ENCODE data around the gene ZNF778.

The ZNF778 gene

DNA sequence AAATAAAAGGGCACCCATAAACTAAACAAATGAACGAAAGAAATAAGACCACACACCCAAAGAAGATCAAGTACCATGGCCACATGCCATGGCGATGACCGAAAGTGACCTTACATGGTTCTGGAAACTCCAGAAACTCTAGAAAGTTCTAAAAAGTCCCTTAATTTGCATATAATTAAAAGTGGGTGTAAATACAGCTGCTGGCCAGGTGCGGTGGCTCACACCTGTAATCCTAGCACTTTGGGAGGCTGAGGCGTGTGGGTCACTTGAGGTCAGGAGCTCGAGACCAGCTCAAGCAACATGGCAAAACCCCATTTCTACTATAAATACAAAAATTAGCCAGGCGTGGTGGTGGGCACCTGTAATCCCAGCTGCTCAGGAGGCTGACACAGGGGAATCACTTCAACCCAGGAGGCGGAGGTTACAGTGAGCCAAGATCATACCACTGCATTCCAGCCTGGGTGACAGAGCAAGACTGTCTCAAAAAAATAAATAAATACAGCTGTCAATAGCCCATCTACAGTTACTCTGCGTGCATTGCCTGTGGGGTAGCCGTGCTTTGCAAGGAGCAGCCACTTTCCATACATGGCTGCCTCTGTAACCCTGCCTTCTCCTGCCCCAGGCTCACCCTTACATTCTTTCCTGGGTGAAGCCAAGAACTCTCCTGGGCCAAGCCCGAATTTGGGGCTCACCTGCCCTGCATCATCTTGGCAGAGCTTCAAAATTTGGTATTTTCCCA, 7.2 kb upstream of the ZNF778 start:
- no peaks in the 10 kb centered on the region for H3K27me3 ChIP-seq (ENCODE audit: insufficient read depth, poor library complexity, severe bottlenecking)
- no peak for DNase-seq (ENCODE audit: low read depth in 1 of 2, low spot score in 1 of 2)
- TF ChIP-seq, protein P1, sequence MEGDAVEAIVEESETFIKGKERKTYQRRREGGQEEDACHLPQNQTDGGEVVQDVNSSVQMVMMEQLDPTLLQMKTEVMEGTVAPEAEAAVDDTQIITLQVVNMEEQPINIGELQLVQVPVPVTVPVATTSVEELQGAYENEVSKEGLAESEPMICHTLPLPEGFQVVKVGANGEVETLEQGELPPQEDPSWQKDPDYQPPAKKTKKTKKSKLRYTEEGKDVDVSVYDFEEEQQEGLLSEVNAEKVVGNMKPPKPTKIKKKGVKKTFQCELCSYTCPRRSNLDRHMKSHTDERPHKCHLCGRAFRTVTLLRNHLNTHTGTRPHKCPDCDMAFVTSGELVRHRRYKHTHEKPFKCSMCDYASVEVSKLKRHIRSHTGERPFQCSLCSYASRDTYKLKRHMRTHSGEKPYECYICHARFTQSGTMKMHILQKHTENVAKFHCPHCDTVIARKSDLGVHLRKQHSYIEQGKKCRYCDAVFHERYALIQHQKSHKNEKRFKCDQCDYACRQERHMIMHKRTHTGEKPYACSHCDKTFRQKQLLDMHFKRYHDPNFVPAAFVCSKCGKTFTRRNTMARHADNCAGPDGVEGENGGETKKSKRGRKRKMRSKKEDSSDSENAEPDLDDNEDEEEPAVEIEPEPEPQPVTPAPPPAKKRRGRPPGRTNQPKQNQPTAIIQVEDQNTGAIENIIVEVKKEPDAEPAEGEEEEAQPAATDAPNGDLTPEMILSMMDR (IDR thresholded peaks at IDR 0.05; ENCODE audit: insufficient read depth, low read length), result no peak
- TF ChIP-seq, protein P2, sequence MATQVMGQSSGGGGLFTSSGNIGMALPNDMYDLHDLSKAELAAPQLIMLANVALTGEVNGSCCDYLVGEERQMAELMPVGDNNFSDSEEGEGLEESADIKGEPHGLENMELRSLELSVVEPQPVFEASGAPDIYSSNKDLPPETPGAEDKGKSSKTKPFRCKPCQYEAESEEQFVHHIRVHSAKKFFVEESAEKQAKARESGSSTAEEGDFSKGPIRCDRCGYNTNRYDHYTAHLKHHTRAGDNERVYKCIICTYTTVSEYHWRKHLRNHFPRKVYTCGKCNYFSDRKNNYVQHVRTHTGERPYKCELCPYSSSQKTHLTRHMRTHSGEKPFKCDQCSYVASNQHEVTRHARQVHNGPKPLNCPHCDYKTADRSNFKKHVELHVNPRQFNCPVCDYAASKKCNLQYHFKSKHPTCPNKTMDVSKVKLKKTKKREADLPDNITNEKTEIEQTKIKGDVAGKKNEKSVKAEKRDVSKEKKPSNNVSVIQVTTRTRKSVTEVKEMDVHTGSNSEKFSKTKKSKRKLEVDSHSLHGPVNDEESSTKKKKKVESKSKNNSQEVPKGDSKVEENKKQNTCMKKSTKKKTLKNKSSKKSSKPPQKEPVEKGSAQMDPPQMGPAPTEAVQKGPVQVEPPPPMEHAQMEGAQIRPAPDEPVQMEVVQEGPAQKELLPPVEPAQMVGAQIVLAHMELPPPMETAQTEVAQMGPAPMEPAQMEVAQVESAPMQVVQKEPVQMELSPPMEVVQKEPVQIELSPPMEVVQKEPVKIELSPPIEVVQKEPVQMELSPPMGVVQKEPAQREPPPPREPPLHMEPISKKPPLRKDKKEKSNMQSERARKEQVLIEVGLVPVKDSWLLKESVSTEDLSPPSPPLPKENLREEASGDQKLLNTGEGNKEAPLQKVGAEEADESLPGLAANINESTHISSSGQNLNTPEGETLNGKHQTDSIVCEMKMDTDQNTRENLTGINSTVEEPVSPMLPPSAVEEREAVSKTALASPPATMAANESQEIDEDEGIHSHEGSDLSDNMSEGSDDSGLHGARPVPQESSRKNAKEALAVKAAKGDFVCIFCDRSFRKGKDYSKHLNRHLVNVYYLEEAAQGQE (IDR thresholded peaks at IDR 0.05; ENCODE audit: insufficient replicate concordance, low read depth), result no peak
- TF ChIP-seq GABPA (IDR thresholded peaks at IDR 0.05; ENCODE audit: low read depth) (no peak), POLR2AphosphoS5 (IDR thresholded peaks at IDR 0.05; ENCODE audit: low read depth) (no peak), SPI1 (IDR thresholded peaks at IDR 0.05; ENCODE audit: borderline replicate concordance, low read depth) (no peak)
- no peak overlapping the region for H3K4me3 ChIP-seq (replicated peaks; ENCODE audit: insufficient read depth, low read length)
- no peak overlapping the region for H3K27ac ChIP-seq (replicated peaks)

DNA sequence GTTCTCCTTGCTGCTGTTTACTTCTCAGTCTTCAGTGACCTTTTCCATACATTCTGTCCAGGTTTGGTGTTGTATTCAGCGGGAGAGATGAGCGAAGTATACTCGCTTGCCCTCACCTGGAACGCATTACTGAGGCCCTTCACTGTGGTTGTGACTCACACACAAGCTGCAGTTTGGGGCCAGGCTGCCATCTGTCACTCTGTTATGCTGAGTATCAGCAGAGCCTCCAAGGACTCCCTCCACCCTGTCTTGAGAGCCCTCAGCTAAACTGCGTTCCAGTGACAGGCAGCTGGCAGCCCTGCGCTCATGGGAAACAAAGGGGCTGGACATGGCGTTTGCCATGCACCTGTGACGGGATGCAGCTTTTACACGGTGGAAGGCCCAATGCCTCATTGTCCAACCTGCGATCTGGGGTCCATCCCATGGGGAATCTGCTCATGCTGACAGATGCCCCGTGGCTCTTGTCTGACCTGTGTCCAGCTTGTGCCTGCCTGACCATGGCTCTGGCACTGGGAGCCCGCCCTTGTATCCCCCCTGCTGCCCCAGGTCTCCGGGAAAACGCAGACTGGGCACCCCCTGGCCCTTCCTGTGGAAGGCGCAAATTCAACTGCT, 6.5 kb upstream of the ZNF778 start:
- TF ChIP-seq SPI1 (IDR thresholded peaks at IDR 0.05; ENCODE audit: borderline replicate concordance, low read depth) (no peak), POLR2AphosphoS5 (IDR thresholded peaks at IDR 0.05; ENCODE audit: low read depth) (no peak), GABPA (IDR thresholded peaks at IDR 0.05; ENCODE audit: low read depth) (no peak)
- TF ChIP-seq, protein P2 (IDR thresholded peaks at IDR 0.05; ENCODE audit: insufficient replicate concordance, low read depth), result no peak
- TF ChIP-seq, protein P1 (IDR thresholded peaks at IDR 0.05; ENCODE audit: insufficient read depth, low read length), result no peak
- no peaks in the 10 kb centered on the region for H3K27me3 ChIP-seq (ENCODE audit: insufficient read depth, poor library complexity, severe bottlenecking)
- no peak overlapping the region for H3K27ac ChIP-seq (replicated peaks)
- no peak overlapping the region for H3K4me3 ChIP-seq (replicated peaks; ENCODE audit: insufficient read depth, low read length)
- DNase-seq (ENCODE audit: low read depth in 1 of 2, low spot score in 1 of 2), result no peak

DNA sequence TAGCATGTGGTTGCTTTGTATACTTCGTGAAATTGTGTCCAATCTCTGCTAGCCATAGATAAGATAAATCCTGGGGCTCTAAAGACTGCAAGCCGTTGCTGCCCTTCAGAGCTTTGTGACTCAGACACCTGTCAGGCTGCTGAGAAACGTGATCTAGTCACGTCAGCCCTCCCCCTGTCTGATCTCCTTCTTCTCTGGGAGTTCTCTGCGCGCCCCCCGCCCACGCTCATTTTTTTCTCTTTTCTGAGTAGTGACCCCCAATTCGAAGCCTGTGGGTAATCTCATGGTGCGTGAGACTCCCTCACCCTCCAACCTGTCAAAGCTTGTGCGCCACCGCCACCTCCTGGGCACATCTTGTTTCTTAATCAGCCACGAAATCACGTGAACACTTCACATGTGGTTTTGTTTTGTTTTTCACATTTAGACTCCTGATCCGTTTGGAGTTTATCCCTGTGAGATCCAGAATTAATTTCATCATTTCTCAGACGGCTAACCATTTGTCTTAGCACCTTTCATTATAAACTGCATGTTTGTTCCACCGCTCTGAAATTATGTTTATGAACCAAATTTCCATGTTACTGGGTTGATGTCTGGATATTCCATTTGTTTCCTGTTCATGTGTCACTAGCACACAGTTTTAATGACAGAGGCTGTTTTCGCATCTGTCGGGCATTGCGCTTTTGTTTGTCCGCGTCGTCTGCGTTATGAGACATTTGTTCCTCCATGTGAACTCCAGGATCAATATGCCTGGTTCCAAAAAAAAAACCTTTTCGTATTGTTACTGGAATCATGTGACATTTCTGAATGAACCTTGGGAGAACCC, 977 bp upstream of the ZNF778 start:
- H3K27me3 ChIP-seq (ENCODE audit: insufficient read depth, poor library complexity, severe bottlenecking), result no peaks in the 10 kb centered on the region
- peak overlapping the region; percentile 94 for H3K27ac ChIP-seq (replicated peaks)
- peak; percentile 43 to 65 for DNase-seq (ENCODE audit: low read depth in 1 of 2, low spot score in 1 of 2)
- TF ChIP-seq SPI1 (IDR thresholded peaks at IDR 0.05; ENCODE audit: borderline replicate concordance, low read depth) (no peak), GABPA (IDR thresholded peaks at IDR 0.05; ENCODE audit: low read depth) (no peak), POLR2AphosphoS5 (IDR thresholded peaks at IDR 0.05; ENCODE audit: low read depth) (no peak)
- TF ChIP-seq, protein P2 (IDR thresholded peaks at IDR 0.05; ENCODE audit: insufficient replicate concordance, low read depth), result no peak
- TF ChIP-seq, protein P1 (IDR thresholded peaks at IDR 0.05; ENCODE audit: insufficient read depth, low read length), result no peak
- peak overlapping the region; percentile 87 for H3K4me3 ChIP-seq (replicated peaks; ENCODE audit: insufficient read depth, low read length)

Measured in HL-60 (cell line).